ENCODE data around the gene ITCH.

ITCH gene

GRCh38 chr20:34560141-34560523 is 197.1 kb downstream of the ITCH start:
- DNase-seq = no peak

GRCh38 chr20:34560614-34561013 is 197.5 kb downstream of the ITCH start:
- no peak for DNase-seq

All from stimulated activated CD4-positive, alpha-beta T cell treated with anti-CD3 and anti-CD28 coated beads, Interleukin-1b, Interleukin-23, amount 100 ng/mL, for 48 hours (primary cell).